Naive thymus-derived CD8-positive, alpha-beta T cell (primary cell): ENCODE results near the gene GAL3ST2. TPM values are rescaled to one million over a fixed set of nuclear protein-coding genes. Genes with fewer than 3 reads are reported as not detected.
"Not testable (repeated sequence)": the region's sequence is repeated elsewhere in the genome, so short reads cannot be mapped to it uniquely, and the experiment has no call there.

ENCODE experiments used
- ATAC-seq, 2 donors: fragments of 150-1000 bp; cut with Tn5 transposase in 1 of 2; sonication (Bioruptor Pico), chemical (Tn5 transposase) in 1 of 2; 1 replicate in 1 of 2; 2 replicates in 1 of 2; pipeline ENCODE4 v1.10.0; 2021; ENCODE audit warnings: mild to moderate bottlenecking in 2 of 2, moderate library complexity in 2 of 2
- POLR2A ChIA-PET: fragments of 350-600 bp; sonication (Branson Sonifier 250); formaldehyde crosslinking; loops from one replicate; lab custom pipeline; 2021; ENCODE audit warnings: antibody characterized with exemption; lab: Charles Lee
- DNase-seq, 10 donors: peaks; one replicate each; pipeline versions ENCODE4 v3.0.0 to v3.0.0-alpha.2; 2020 to 2022
- H3K27ac Mint-ChIP-seq, 10 donors: one replicate each; pipeline ENCODE4 v1.8.0; 2020 to 2022; ENCODE audit warnings: mild to moderate bottlenecking in 10 of 10, mixed read lengths in 10 of 10, moderate library complexity in 4 of 10, inconsistent platforms in 1 of 10
- H3K27me3 Mint-ChIP-seq, 5 donors: one replicate each; pipeline ENCODE4 v1.8.0; 2021 to 2022; ENCODE audit warnings: mixed read lengths in 5 of 5
- H3K36me3 Mint-ChIP-seq, 3 donors: one replicate each; pipeline ENCODE4 v1.8.0; 2020 to 2022; ENCODE audit warnings: mixed read lengths in 3 of 3, mild to moderate bottlenecking in 2 of 3, inconsistent platforms in 1 of 3
- H3K4me1 Mint-ChIP-seq, 4 donors: one replicate each; pipeline ENCODE4 v1.8.0; 2021 to 2022; ENCODE audit warnings: mixed read lengths in 4 of 4
- H3K4me3 Mint-ChIP-seq, 10 donors: one replicate each; pipeline ENCODE4 v1.8.0; 2020 to 2022; ENCODE audit warnings: mild to moderate bottlenecking in 10 of 10, mixed read lengths in 10 of 10, moderate library complexity in 6 of 10, inconsistent platforms in 1 of 10
- H3K9me3 Mint-ChIP-seq, 9 donors: one replicate each; pipeline ENCODE4 v1.8.0; 2020 to 2022; ENCODE audit warnings: mixed read lengths in 9 of 9, mild to moderate bottlenecking in 3 of 9, inconsistent platforms in 1 of 9, moderate library complexity in 1 of 9
- polyA plus RNA-seq, 3 donors: library from polyadenylated mRNA; unstranded; fragments of 300-500 nt; fragmentation: Illumina TruSeq; gene quantifications; one replicate each; pipeline ENCODE4 v1.2.3, GENCODE V29; 2021
- total RNA-seq, 8 experiments: library from RNA in 2 of 8; stranded (reverse) in 2 of 8; gene quantifications; one replicate each; pipeline ENCODE4 v1.2.3 and lab custom pipeline; 2021 to 2026

Gene GAL3ST2
- total and polyA plus RNA-seq, 5 experiments from 2014 or later: not detected

GRCh38 chr2:241827394-241827793 is 50.8 kb downstream of the GAL3ST2 start:
- peaks cover 2 to 19% (median 6%) of the 10 kb centered on the region in 4 donors for H3K4me1 Mint-ChIP-seq
- H3K4me3 Mint-ChIP-seq: peak overlapping the region in 1 of 10 donors; percentile 43
- H3K9me3 Mint-ChIP-seq: peaks cover 0 to 35% (median 11%) of the 10 kb centered on the region in 9 donors
- peaks cover 4 to 12% (median 10%) of the 10 kb centered on the region in 3 donors for H3K36me3 Mint-ChIP-seq
- POLR2A ChIA-PET: no interaction called here
- ATAC-seq (no peak), DNase-seq (no peak)
- peaks cover 0 to 20% (median 3%) of the 10 kb centered on the region in 5 donors for H3K27me3 Mint-ChIP-seq
- H3K27ac Mint-ChIP-seq: no peak overlapping the region

- Mint-ChIP-seq H3K9me3 (peaks cover 0 to 2% (median under 1%) of the 10 kb centered on the region in 9 donors), H3K4me3 (no peak overlapping the region), H3K27me3 (peaks cover 0 to 10% (median 0%) of the 10 kb centered on the region in 5 donors), H3K36me3 (peaks cover 0 to under 1% (median 0%) of the 10 kb centered on the region in 3 donors), H3K4me1 (peaks cover 0 to 2% (median 0%) of the 10 kb centered on the region in 4 donors), H3K27ac (no peak overlapping the region)
- no peak for DNase-seq
- POLR2A ChIA-PET: no interaction called here
- ATAC-seq: no peak
Observed at GRCh38 chr2:241833101-241833663, 56.6 kb downstream of the GAL3ST2 start.

GRCh38 chr2:241833756-241834526 is 57.3 kb downstream of the GAL3ST2 start:
- H3K4me3 Mint-ChIP-seq, H3K4me1 Mint-ChIP-seq, H3K27me3 Mint-ChIP-seq, H3K9me3 Mint-ChIP-seq, ATAC-seq, DNase-seq, POLR2A ChIA-PET, H3K36me3 Mint-ChIP-seq, H3K27ac Mint-ChIP-seq: not testable (repeated sequence)

DNA sequence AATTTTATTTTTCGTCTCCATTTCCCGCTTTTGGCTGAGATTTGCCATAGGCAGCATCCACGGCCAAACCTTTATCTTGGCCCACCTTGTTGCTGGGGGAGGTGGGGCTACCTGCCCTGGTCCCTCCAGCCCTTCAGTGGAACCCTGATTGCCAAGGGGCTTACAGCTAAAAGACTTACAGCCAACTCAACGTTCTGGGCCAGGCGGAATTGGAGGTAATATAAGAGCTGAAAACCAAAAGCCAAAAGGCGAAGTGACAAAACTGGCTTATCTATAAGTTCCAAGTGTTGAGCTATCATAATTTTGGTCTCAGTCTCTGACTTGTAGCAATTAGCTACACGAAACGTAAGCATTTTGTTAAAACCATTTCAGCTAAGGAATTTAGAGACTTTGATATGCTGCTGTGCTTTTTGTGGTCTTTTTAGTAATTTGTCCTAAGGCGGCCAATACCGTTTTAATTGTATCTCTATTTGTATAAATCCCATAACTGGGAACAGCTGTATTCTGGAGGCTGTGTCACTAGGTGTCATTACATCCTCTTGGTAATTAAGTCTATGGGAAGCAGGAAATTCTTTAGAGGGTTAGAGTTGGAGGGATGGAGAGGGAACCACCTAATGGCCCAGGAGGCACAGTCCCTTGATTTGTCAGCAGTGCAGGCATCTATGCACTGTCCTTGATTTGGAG is 58.0 kb downstream of the GAL3ST2 start:
- DNase-seq (no peak), ATAC-seq (no peak)
- H3K27ac Mint-ChIP-seq: peak overlapping the region in 1 of 10 donors; percentile 35
- peaks cover 0 to 6% (median 0%) of the 10 kb centered on the region in 5 donors for H3K27me3 Mint-ChIP-seq
- peaks cover 0 to 4% (median under 1%) of the 10 kb centered on the region in 4 donors for H3K4me1 Mint-ChIP-seq
- POLR2A ChIA-PET: interaction anchor here (0.7 kb wide), 1 partner anchor 57 kb away, joined by 3 read pairs; no protein-coding TSS in a partner anchor
- no peaks in the 10 kb centered on the region for H3K36me3 Mint-ChIP-seq
- H3K9me3 Mint-ChIP-seq: no peaks in the 10 kb centered on the region
- H3K4me3 Mint-ChIP-seq: no peak overlapping the region

GRCh38 chr2:241835611-241836010 is 59.0 kb downstream of the GAL3ST2 start:
- POLR2A ChIA-PET: interaction anchor here (0.7 kb wide), 1 partner anchor 58 kb away, joined by 3 read pairs; no protein-coding TSS in a partner anchor
- Mint-ChIP-seq H3K27ac (peak overlapping the region in 1 of 10 donors; percentile 6), H3K4me3 (no peak overlapping the region), H3K27me3 (peaks cover 0 to 6% (median 0%) of the 10 kb centered on the region in 5 donors), H3K4me1 (peaks cover 0 to 4% (median under 1%) of the 10 kb centered on the region in 4 donors), H3K9me3 (no peaks in the 10 kb centered on the region), H3K36me3 (no peaks in the 10 kb centered on the region)
- DNase-seq (no peak), ATAC-seq (no peak)

- POLR2A ChIA-PET: no interaction called here
- Mint-ChIP-seq H3K9me3 (no peaks in the 10 kb centered on the region), H3K27ac (no peak overlapping the region), H3K36me3 (no peaks in the 10 kb centered on the region), H3K4me3 (no peak overlapping the region), H3K27me3 (peaks cover 0 to 4% (median 0%) of the 10 kb centered on the region in 5 donors), H3K4me1 (peaks cover 0 to 4% (median 2%) of the 10 kb centered on the region in 4 donors)
- ATAC-seq (no peak), DNase-seq (no peak)
Observed at GRCh38 chr2:241836292-241836691, 59.7 kb downstream of the GAL3ST2 start.

DNA sequence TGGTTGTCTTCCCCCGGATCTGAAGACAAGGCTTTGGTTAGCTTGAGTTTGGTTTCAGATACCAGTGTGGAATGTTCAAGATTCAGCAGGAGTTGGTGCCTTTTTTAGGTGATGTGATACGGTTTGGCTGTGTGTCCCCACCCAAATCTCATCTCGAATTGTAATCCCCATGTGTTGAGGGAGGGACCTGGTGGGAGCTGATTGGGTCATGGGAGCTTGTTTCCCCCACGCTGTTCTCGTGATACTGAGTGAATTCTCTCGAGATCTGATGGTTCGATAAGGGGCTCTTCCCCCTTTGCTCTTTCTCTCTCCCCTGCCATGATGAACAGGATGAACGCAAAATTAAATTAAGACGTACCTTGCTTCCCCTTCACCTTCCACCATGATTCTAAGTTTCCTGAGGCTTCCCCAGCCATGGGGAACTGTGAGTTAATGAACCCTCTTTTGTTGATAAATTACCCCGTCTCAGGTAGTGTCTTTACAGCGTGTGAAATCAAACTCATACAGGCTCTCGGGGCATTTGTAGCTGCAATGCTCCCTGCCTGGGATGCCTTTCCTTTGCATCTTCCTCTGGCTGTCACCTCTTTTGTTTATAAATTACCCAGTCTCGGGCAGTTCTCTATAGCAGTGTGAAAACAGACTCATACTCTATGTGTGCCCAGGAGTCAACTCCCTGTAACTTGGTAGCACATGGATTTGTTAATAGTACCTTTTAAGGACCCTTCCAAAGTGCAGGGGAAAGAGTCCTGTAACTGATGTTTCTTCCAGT is 60.8 kb downstream of the GAL3ST2 start:
- Mint-ChIP-seq H3K27me3 (peaks cover 0 to 3% (median 0%) of the 10 kb centered on the region in 5 donors), H3K4me1 (peaks cover under 1 to 7% (median 3%) of the 10 kb centered on the region in 4 donors), H3K36me3 (no peaks in the 10 kb centered on the region), H3K27ac (no peak overlapping the region), H3K4me3 (no peak overlapping the region), H3K9me3 (no peaks in the 10 kb centered on the region)
- DNase-seq (no peak), ATAC-seq (no peak)
- POLR2A ChIA-PET: no interaction called here

- ATAC-seq: no peak
- POLR2A ChIA-PET: interaction anchor here (0.7 kb wide), 1 partner anchor 10 kb away, joined by 4 read pairs; no protein-coding TSS in a partner anchor
- H3K27ac Mint-ChIP-seq: peak overlapping the region in 4 of 10 donors; percentile 34 to 79 (median 42)
- H3K36me3 Mint-ChIP-seq: no peaks in the 10 kb centered on the region
- DNase-seq: peak in 1 of 10 donors; percentile 55
- H3K4me1 Mint-ChIP-seq: peaks cover 18 to 36% (median 30%) of the 10 kb centered on the region in 4 donors
- peak overlapping the region in 3 of 10 donors; percentile 4 to 22 (median 19) for H3K4me3 Mint-ChIP-seq
- peaks cover 0 to 4% (median 0%) of the 10 kb centered on the region in 5 donors for H3K27me3 Mint-ChIP-seq
- no peaks in the 10 kb centered on the region for H3K9me3 Mint-ChIP-seq
Observed at GRCh38 chr2:241841181-241842066, 64.8 kb downstream of the GAL3ST2 start.

DNA sequence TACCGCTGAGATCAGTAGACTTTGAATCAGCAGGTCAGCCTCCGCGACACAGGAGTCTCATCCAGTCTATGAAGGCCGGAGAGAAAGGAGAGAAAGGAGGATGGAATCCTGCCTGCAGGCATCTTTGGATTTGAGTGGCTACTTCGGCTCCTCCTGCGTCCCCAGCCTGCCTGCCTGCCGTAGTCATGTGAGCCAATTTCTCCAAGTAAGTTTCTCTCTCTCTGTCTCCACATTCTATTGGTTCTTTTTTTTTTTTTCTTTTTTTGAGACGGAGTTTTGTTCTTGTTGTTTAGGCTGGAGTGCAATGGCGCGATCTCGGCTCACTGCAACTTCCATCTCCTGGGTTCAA is 65.4 kb downstream of the GAL3ST2 start:
- ATAC-seq (no peak), DNase-seq (no peak)
- no peaks in the 10 kb centered on the region for H3K36me3 Mint-ChIP-seq
- peak overlapping the region in 3 of 10 donors; percentile 37 to 91 (median 91) for H3K27ac Mint-ChIP-seq
- no peaks in the 10 kb centered on the region for H3K9me3 Mint-ChIP-seq
- H3K27me3 Mint-ChIP-seq: peaks cover 0 to 4% (median 0%) of the 10 kb centered on the region in 5 donors
- peaks cover 18 to 38% (median 30%) of the 10 kb centered on the region in 4 donors for H3K4me1 Mint-ChIP-seq
- peak overlapping the region in 2 of 10 donors; percentile 78 to 85 for H3K4me3 Mint-ChIP-seq
- POLR2A ChIA-PET: no interaction called here

GRCh38 chr2:241842620-241843211 is 66.1 kb downstream of the GAL3ST2 start:
- Mint-ChIP-seq H3K9me3 (no peaks in the 10 kb centered on the region), H3K36me3 (no peaks in the 10 kb centered on the region), H3K4me3 (peak overlapping the region; percentile 62 to 86 (median 78)), H3K4me1 (peaks cover 16 to 38% (median 30%) of the 10 kb centered on the region in 4 donors), H3K27ac (peak overlapping the region; percentile 29 to 91 (median 79)), H3K27me3 (peaks cover 0 to 4% (median 0%) of the 10 kb centered on the region in 5 donors)
- POLR2A ChIA-PET: no interaction called here
- DNase-seq (peak in 7 of 10 donors; percentile 35 to 62 (median 39)), ATAC-seq (peak; percentile 22 to 59)
